K562 (cell line): ENCODE results near the gene RHEBL1. TPM values are rescaled to one million over a fixed set of nuclear protein-coding genes. Genes with fewer than 3 reads are reported as not detected.

Source experiments
- ATAC-seq: fragments of 200-7000 bp; cut with Tn5 transposase; 3 replicates; pipeline ENCODE4 v1.9.1; 2020; ENCODE audit warnings: moderate library complexity
- BruUV-seq: library from RNA; stranded (reverse); fragments of 400-500 nt; replicated peaks from 2 replicates; lab custom pipeline; 2021; lab: Mats Ljungman, UMichigan
- CTCF ChIA-PET: fragments of 300-600 bp; formaldehyde crosslinking; extraction: SDS; loops from one replicate; lab custom pipeline; 2021; ENCODE audit warnings: low intra/inter-chr PET ratio; lab: Yijun Ruan, JAX
- POLR2A ChIA-PET: fragments of 300-600, 350-650 bp; sonication (Branson Sonifier 250); formaldehyde crosslinking; extraction: SDS; loops from one replicate; lab custom pipeline; 2021; ENCODE audit warnings: antibody characterized with exemption, inconsistent platforms; lab: Yijun Ruan, JAX
- DNase-seq, 4 experiments: peaks; one replicate each; pipeline versions ENCODE4 v3.0.0 to v3.0.0-alpha.2; 2011 to 2018; ENCODE audit warnings: low spot score in 3 of 4, mixed read lengths in 3 of 4; ENCODE audit errors: extremely low read depth in 1 of 4
- FAIRE-seq: peaks from 2 replicates; lab custom pipeline; 2011; peaks lifted over from hg19 to GRCh38; lab: Jason Lieb, UNC
- H2AFZ ChIP-seq: 2 replicates; pipeline ENCODE4 v1.6.0; 2011; ENCODE audit warnings: low read depth, low read length, control low read depth, inconsistent platforms
- H3K27ac ChIP-seq: fragments of 200-600 bp; 3 replicates; pipeline ENCODE4 v1.8.0; 2011; ENCODE audit warnings: low read depth, mild to moderate bottlenecking, control low read depth, inconsistent platforms, low read length, moderate library complexity, mixed read lengths; ENCODE audit errors: extremely low read depth
- H3K27me3 ChIP-seq, 2 experiments: fragments of 300-600 bp in 1 of 2; 2 replicates in 1 of 2; 3 replicates in 1 of 2; pipeline versions ENCODE4 v1.6.0 to v1.8.0; 2011; ENCODE audit warnings: inconsistent platforms in 2 of 2, low read length in 2 of 2, mild to moderate bottlenecking in 1 of 2, mixed read lengths in 1 of 2, moderate library complexity in 1 of 2; ENCODE audit not compliant: control insufficient read depth in 2 of 2, insufficient read depth in 2 of 2
- H3K36me3 ChIP-seq: fragments of 300-600 bp; 3 replicates; pipeline ENCODE4 v1.8.0; 2011; ENCODE audit warnings: mild to moderate bottlenecking, low read length, inconsistent platforms; ENCODE audit not compliant: control insufficient read depth, insufficient read depth
- H3K4me1 ChIP-seq, 2 experiments: fragments of 200-600 bp in 1 of 2; replicated peaks in 1 of 2; 2 replicates in 1 of 2; 3 replicates in 1 of 2; pipeline versions ENCODE4 v1.5.1 to v1.8.0; 2011; ENCODE audit warnings: inconsistent platforms in 2 of 2, low read length in 2 of 2, mild to moderate bottlenecking in 1 of 2, mixed read lengths in 1 of 2, moderate library complexity in 1 of 2; ENCODE audit not compliant: control insufficient read depth in 2 of 2, insufficient read depth in 2 of 2
- H3K4me2 ChIP-seq: 2 replicates; pipeline ENCODE4 v1.6.1; 2011; ENCODE audit warnings: low read length, control low read depth, inconsistent platforms, mixed read lengths; ENCODE audit not compliant: insufficient read depth
- H3K4me3 ChIP-seq: fragments of 200-600 bp; sonication (generic), shearing (Covaris generic); 2 replicates; pipeline ENCODE4 v1.5.1; 2016; ENCODE audit warnings: control low read depth, inconsistent platforms
- H3K79me2 ChIP-seq: fragments of 200-600 bp; 3 replicates; pipeline ENCODE4 v1.8.0; 2011; ENCODE audit warnings: low read length, inconsistent platforms; ENCODE audit not compliant: control insufficient read depth, insufficient read depth
- H3K9ac ChIP-seq, 2 experiments: 2 replicates each; pipeline versions ENCODE4 v1.6.0 to v1.6.1; 2011; ENCODE audit warnings: low read depth in 2 of 2, low read length in 2 of 2, control low read depth in 1 of 2, inconsistent platforms in 1 of 2, mild to moderate bottlenecking in 1 of 2, mixed read lengths in 1 of 2; ENCODE audit not compliant: insufficient read depth in 1 of 2
- H3K9me1 ChIP-seq: one replicate; pipeline ENCODE4 v1.6.0; 2011; ENCODE audit warnings: inconsistent platforms, mild to moderate bottlenecking, low read length, moderate library complexity; ENCODE audit not compliant: control insufficient read depth, insufficient read depth
- H3K9me3 ChIP-seq: replicated peaks from 2 replicates; pipeline ENCODE4 v1.5.1; 2011; ENCODE audit warnings: low read depth, low read length, inconsistent platforms; ENCODE audit not compliant: control insufficient read depth, insufficient read depth
- H4K20me1 ChIP-seq: replicated peaks from 2 replicates; pipeline ENCODE4 v1.6.1; 2011; ENCODE audit warnings: low read length, inconsistent platforms, mixed read lengths; ENCODE audit not compliant: control insufficient read depth, insufficient read depth
- CBX1 ChIP-seq: sonication (generic); IDR thresholded peaks from 2 replicates; pipeline ENCODE4 v1.6.1; 2016; ENCODE audit warnings: antibody characterized with exemption, low read depth, mild to moderate bottlenecking
- NFE2 ChIP-seq: IDR thresholded peaks from 2 replicates; pipeline ENCODE4 v1.6.1; 2014; ENCODE audit warnings: antibody characterized with exemption, low read depth
- POLR2G ChIP-seq: fragments of 200-400 bp; formaldehyde crosslinking; IDR thresholded peaks from 2 replicates; pipeline ENCODE4 v1.6.1; 2017; ENCODE audit warnings: low read depth, mild to moderate bottlenecking, antibody characterized with exemption, low read length, moderate library complexity
- RBFOX2 ChIP-seq: fragments of 200-400 bp; formaldehyde crosslinking; IDR thresholded peaks from 2 replicates; pipeline ENCODE4 v1.6.1; 2017; ENCODE audit warnings: low read depth, mild to moderate bottlenecking, low read length, moderate library complexity
- SRSF3 ChIP-seq: fragments of 200-400 bp; formaldehyde crosslinking; IDR thresholded peaks from 2 replicates; pipeline ENCODE4 v1.6.1; 2016; ENCODE audit warnings: mild to moderate bottlenecking, low read length, moderate library complexity; ENCODE audit not compliant: insufficient read depth
- TARDBP ChIP-seq: fragments of 450-650 bp; IDR thresholded peaks from 2 replicates; pipeline ENCODE4 v1.6.1; 2016
- TFAM ChIP-seq: fragments of 250-450 bp; sonication (Bioruptor Pico); conservative IDR thresholded peaks from 2 replicates; pipeline ENCODE4 v1.5.0; 2021; ENCODE audit warnings: mild to moderate bottlenecking, moderate library complexity
- ZNF696 ChIP-seq: fragments of 250-450 bp; sonication (Bioruptor Pico); conservative IDR thresholded peaks from 2 replicates; pipeline ENCODE4 v1.4.0; 2020; ENCODE audit warnings: mild to moderate bottlenecking, moderate library complexity
- WGBS: fragments of 100-300 bp; shearing (Covaris generic); methylation state at CpG from one replicate; pipeline ENCODE4 v1.1.6; 2016; ENCODE audit warnings: low coverage, mixed read lengths; ENCODE audit not compliant: insufficient coverage; ENCODE audit errors: missing lambda C conversion rate; 5-methylcytosine and 5-hydroxymethylcytosine counted together
- in situ Hi-C: fragments of 300-500 bp; cut with MboI; formaldehyde crosslinking; loops from 4 replicates; pipeline ENCODE4 v1.15.0; 2018; ENCODE audit warnings: inconsistent platforms, mixed read lengths
- intact Hi-C: fragments of 100-400 bp; cut with micrococcal nuclease; formaldehyde crosslinking; loops from 2 replicates; pipeline ENCODE4 v1.14.2; 2022
- polyA plus RNA-seq, 8 experiments: library from polyadenylated mRNA; depleted of rRNA in 4 of 8; stranded (reverse) in 5 of 8; unstranded in 3 of 8; fragments of >200 nt; fragmentation: Nextera tagmentation in 2 of 8; fragmentation: Illumina TruSeq in 1 of 8; extraction: Ambion mirVana in 2 of 8; extraction: Trizol in 1 of 8; gene quantifications; 2 replicates each; pipeline versions ENCODE4 v1.2.1 to v1.2.3, GENCODE V29; 2011 to 2014; ENCODE audit warnings: inconsistent platforms in 1 of 8, missing spikeins in 1 of 8
- total RNA-seq, 7 experiments: library from RNA; depleted of rRNA in 6 of 7; stranded (reverse); fragments of >200 nt in 6 of 7; fragmentation: Illumina TruSeq in 2 of 7; extraction: Trizol in 2 of 7; gene quantifications; 2 replicates each; pipeline versions ENCODE4 v1.2.1 to v1.2.3, GENCODE V29; 2011 to 2021; ENCODE audit warnings: low replicate concordance in 1 of 7
- TF ChIP-seq, protein P1 (sequence below): IDR thresholded peaks from 3 replicates; pipeline ENCODE4 v1.6.1; 2011; ENCODE audit warnings: borderline replicate concordance, mild to moderate bottlenecking, moderate library complexity; ENCODE audit not compliant: insufficient read length; ENCODE audit errors: extremely low read depth

Gene RHEBL1
- total and polyA plus RNA-seq, 9 of the 15 experiments (the other 6 are each of a cell fraction or from before 2014, with no cell fraction given): 4.3 to 36.1 (median 8.2) TPM

DNA sequence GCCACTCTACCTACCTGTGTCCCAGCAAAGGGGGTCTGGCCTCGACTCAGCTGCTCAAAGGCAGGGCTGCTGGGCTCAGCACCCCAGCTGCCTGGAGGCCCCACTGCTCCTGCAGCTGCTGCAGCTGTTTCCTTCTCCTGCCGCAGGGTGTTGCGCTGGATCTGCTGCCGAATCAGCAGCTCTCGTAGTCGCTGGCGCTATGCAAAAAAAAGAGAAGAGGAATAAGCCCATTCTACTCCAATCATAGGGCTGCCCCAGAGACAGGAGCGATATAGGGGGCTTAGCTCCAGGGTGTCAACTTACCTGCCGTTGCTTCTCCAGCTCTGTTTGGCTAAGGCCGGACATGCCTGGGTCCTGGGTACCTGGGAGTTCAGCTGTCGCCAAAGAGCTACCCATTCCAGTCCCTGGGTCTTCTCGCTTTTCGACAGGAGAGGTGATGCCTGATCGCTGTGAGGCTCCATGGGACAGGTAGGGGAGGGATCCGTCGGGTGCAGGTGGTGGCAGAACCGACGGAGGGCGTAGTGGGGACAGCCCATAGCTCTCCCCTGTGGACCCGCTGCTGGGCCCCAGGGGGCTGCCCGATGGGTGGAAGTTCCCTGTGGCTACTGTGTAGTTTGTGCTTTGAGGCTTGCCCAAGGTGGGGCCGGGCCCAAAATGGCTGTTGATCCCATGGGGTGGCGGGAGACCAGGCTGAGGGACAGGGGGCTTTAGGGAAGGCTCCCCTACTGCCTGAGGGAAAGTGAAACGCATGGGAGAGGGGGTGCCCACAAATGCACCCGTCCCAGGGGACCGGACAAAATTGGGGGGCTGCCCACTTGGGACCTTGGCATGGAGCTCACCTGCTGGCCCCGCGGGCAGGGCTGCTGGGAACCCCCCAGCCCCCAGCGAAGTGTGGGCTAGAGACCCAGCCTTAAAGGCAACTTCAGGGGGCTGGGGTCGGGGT is 30.1 kb downstream of the RHEBL1 start:
- WGBS: 95% methylated on average over 23 of the region's 30 CpGs
- in situ Hi-C loops: no loop called here
- H3K36me3 ChIP-seq: peaks cover 97% of the 10 kb centered on the region

More for the DNA sequence above, 30.1 kb downstream of the RHEBL1 start:
- ChIA-PET POLR2A (interaction anchor here (0.7 to 12.9 kb wide), 10 partner anchors 9 to 91 kb away, joined by 3 to 78 read pairs (median 8); partner anchors contain the start of genes PRKAG1 and TUBA1B), CTCF (no interaction called here)
- no peak for DNase-seq
- Histone ChIP-seq H3K27ac (no peak overlapping the region), H3K9me1 (no peaks in the 10 kb centered on the region), H3K9ac (no peak overlapping the region), H3K27me3 (no peaks in the 10 kb centered on the region), H3K4me1 (0 out of 5 replicates have a peak, but pooled peaks cover 0 to 3% of the 10 kb centered on the region in 2 experiments), H3K79me2 (no peaks in the 10 kb centered on the region), H3K4me2 (no peak overlapping the region), H3K9me3 (no peaks in the 10 kb centered on the region), H3K4me3 (no peak overlapping the region), H4K20me1 (peaks cover 1% of the 10 kb centered on the region), H2AFZ (no peak overlapping the region)
- FAIRE-seq: no peak
- BruUV-seq: no TSS peak
- no peak for ATAC-seq
- TF ChIP-seq SRSF3 (no peak), TARDBP (no peak), POLR2G (peak; percentile 65), NFE2 (no peak), CBX1 (no peak), TFAM (CRISPR knock-in tag) (no peak), ZNF696 (CRISPR knock-in tag) (no peak), RBFOX2 (peak; percentile 19; the same call in 1 of the 2 replicates)
- TF ChIP-seq, protein P1, sequence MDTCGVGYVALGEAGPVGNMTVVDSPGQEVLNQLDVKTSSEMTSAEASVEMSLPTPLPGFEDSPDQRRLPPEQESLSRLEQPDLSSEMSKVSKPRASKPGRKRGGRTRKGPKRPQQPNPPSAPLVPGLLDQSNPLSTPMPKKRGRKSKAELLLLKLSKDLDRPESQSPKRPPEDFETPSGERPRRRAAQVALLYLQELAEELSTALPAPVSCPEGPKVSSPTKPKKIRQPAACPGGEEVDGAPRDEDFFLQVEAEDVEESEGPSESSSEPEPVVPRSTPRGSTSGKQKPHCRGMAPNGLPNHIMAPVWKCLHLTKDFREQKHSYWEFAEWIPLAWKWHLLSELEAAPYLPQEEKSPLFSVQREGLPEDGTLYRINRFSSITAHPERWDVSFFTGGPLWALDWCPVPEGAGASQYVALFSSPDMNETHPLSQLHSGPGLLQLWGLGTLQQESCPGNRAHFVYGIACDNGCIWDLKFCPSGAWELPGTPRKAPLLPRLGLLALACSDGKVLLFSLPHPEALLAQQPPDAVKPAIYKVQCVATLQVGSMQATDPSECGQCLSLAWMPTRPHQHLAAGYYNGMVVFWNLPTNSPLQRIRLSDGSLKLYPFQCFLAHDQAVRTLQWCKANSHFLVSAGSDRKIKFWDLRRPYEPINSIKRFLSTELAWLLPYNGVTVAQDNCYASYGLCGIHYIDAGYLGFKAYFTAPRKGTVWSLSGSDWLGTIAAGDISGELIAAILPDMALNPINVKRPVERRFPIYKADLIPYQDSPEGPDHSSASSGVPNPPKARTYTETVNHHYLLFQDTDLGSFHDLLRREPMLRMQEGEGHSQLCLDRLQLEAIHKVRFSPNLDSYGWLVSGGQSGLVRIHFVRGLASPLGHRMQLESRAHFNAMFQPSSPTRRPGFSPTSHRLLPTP: no peak
- intact Hi-C loops: no loop called here
